ENCODE measurements around the gene EIF3I. TPM values are rescaled to one million over a fixed set of nuclear protein-coding genes. Genes with fewer than 3 reads are reported as not detected.
A peak's percentile ranks its signal among the peaks of the same experiment; 100 is the strongest.

The EIF3I gene
- total and polyA plus RNA-seq, 2 of the 13 experiments (the other 11 are each of a cell fraction or from before 2014, with no cell fraction given) = 210 to 223 TPM

DNA sequence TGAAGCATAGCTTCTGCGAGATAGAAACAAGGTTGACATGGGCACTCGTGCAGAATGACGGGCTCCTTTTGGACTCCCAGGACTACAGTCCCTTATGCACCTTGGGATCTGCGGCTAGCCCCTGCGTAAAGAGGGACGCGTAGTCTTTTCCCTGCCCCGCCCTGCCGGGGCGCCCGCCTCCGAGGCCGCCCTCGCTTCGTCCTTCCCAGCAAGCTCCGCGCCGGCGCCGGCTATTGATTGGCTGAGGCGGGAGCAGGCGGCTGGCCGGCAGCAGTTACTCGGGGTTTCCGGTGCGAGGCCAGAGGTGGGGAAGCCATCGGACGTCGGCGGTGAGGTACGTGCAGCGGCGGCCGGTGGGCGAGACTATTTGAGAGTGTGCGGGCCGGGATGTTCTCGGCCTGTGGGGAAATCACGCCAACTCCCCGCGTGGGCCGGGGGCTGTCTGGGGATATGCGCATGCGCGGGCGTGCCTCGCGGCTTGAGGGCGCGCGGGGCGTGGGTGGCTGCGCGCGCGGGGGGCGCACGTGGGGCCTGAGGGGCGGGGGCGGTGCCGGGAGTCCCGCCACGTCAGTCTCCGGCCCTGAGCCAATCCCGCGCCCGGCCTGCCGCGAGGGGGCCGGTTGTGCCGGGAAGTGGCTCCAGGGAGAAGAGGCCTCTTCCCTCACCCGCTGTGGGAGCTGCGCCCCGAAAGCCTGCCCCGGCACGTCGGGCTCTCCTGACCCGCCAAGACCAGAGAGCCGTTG lies 42.6 kb upstream of the EIF3I start, which contains the start of gene TXLNA (continued):
- TF ChIP-seq, protein P1, sequence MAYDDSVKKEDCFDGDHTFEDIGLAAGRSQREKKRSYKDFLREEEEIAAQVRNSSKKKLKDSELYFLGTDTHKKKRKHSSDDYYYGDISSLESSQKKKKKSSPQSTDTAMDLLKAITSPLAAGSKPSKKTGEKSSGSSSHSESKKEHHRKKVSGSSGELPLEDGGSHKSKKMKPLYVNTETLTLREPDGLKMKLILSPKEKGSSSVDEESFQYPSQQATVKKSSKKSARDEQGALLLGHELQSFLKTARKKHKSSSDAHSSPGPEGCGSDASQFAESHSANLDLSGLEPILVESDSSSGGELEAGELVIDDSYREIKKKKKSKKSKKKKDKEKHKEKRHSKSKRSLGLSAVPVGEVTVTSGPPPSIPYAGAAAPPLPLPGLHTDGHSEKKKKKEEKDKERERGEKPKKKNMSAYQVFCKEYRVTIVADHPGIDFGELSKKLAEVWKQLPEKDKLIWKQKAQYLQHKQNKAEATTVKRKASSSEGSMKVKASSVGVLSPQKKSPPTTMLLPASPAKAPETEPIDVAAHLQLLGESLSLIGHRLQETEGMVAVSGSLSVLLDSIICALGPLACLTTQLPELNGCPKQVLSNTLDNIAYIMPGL (CRISPR knock-in tag; IDR thresholded peaks at IDR 0.05; ENCODE audit: borderline replicate concordance in 1 of 2, low read depth in 1 of 2) = peak in 1 of 2 experiments; percentile 62; a peak in 2 of 4 replicates
- TF ChIP-seq GATAD2A (CRISPR knock-in tag; IDR thresholded peaks at IDR 0.05) (peak; percentile 14), ZBTB43 (CRISPR knock-in tag; conservative IDR thresholded peaks at IDR 0.05) (peak; percentile 60), E2F1 (CRISPR knock-in tag; IDR thresholded peaks at IDR 0.05) (no peak), NR2F1 (CRISPR knock-in tag; IDR thresholded peaks at IDR 0.05) (no peak), ZNF724P (CRISPR knock-in tag; IDR thresholded peaks at IDR 0.05; ENCODE audit: borderline replicate concordance) (peak; percentile 64; the same call in 1 of the 2 replicates), ZBTB1 (CRISPR knock-in tag; IDR thresholded peaks at IDR 0.05; ENCODE audit: borderline replicate concordance) (0 out of 2 replicates have a peak, but pooled peaks have one; percentile 10), SIX1 (CRISPR knock-in tag; IDR thresholded peaks at IDR 0.05; ENCODE audit: borderline replicate concordance) (no peak; the same call in 1 of the 2 replicates), JUN (CRISPR knock-in tag; IDR thresholded peaks at IDR 0.05) (peak; percentile 45; the same call in 1 of the 2 replicates), KMT2A (CRISPR knock-in tag; IDR thresholded peaks at IDR 0.05) (peak; percentile 53; the same call in 1 of the 2 replicates), DNMT1 (CRISPR knock-in tag; IDR thresholded peaks at IDR 0.05) (0 out of 2 replicates have a peak, but pooled peaks have one; percentile 24), ZBTB38 (CRISPR knock-in tag; IDR thresholded peaks at IDR 0.05) (peak; percentile 93), ZNF766 (CRISPR knock-in tag; IDR thresholded peaks at IDR 0.05; ENCODE audit: borderline replicate concordance) (peak; percentile 85)
- TF ChIP-seq, protein P2, sequence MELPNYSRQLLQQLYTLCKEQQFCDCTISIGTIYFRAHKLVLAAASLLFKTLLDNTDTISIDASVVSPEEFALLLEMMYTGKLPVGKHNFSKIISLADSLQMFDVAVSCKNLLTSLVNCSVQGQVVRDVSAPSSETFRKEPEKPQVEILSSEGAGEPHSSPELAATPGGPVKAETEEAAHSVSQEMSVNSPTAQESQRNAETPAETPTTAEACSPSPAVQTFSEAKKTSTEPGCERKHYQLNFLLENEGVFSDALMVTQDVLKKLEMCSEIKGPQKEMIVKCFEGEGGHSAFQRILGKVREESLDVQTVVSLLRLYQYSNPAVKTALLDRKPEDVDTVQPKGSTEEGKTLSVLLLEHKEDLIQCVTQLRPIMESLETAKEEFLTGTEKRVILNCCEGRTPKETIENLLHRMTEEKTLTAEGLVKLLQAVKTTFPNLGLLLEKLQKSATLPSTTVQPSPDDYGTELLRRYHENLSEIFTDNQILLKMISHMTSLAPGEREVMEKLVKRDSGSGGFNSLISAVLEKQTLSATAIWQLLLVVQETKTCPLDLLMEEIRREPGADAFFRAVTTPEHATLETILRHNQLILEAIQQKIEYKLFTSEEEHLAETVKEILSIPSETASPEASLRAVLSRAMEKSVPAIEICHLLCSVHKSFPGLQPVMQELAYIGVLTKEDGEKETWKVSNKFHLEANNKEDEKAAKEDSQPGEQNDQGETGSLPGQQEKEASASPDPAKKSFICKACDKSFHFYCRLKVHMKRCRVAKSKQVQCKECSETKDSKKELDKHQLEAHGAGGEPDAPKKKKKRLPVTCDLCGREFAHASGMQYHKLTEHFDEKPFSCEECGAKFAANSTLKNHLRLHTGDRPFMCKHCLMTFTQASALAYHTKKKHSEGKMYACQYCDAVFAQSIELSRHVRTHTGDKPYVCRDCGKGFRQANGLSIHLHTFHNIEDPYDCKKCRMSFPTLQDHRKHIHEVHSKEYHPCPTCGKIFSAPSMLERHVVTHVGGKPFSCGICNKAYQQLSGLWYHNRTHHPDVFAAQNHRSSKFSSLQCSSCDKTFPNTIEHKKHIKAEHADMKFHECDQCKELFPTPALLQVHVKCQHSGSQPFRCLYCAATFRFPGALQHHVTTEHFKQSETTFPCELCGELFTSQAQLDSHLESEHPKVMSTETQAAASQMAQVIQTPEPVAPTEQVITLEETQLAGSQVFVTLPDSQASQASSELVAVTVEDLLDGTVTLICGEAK (IDR thresholded peaks at IDR 0.05) = no peak
- TF ChIP-seq, protein P2 (CRISPR knock-in tag; IDR thresholded peaks at IDR 0.05) = 0 out of 2 replicates have a peak, but pooled peaks have one; percentile 75

Measured in HepG2 (cell line).